HL-60/S4 (cell line): ENCODE measurements around the gene GPATCH4.
"Not testable (repeated sequence)": the region's sequence is repeated elsewhere in the genome, so short reads cannot be mapped to it uniquely, and the experiment has no call there.

Source experiments
- in situ Hi-C: fragments of 300-500 bp; cut with MboI; formaldehyde crosslinking; loops from 2 replicates; pipeline ENCODE4 v1.14.3; 2022; ENCODE audit warnings: low sequenced_read_pairs

GPATCH4 gene

GRCh38 chr1:156601122-156601830 is at the start of gene GPATCH4:
Gene GPATCH4 (minus strand): TSS chr1:156601479.
- in situ Hi-C loops: no loop called here

GRCh38 chr1:156648951-156649350 is 47.7 kb upstream of the GPATCH4 start:
- in situ Hi-C loops: no loop called here

DNA sequence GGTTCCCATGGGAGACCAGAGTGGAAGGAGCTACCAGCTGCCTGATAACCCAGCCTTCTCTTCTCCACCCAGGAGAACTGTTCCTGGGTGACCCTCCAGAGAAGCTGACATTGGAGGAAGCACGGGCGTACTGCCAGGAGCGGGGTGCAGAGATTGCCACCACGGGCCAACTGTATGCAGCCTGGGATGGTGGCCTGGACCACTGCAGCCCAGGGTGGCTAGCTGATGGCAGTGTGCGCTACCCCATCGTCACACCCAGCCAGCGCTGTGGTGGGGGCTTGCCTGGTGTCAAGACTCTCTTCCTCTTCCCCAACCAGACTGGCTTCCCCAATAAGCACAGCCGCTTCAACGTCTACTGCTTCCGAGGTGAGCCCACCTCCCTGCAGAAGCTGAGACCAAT is 47.2 kb upstream of the GPATCH4 start:
- in situ Hi-C loops: no loop called here

DNA sequence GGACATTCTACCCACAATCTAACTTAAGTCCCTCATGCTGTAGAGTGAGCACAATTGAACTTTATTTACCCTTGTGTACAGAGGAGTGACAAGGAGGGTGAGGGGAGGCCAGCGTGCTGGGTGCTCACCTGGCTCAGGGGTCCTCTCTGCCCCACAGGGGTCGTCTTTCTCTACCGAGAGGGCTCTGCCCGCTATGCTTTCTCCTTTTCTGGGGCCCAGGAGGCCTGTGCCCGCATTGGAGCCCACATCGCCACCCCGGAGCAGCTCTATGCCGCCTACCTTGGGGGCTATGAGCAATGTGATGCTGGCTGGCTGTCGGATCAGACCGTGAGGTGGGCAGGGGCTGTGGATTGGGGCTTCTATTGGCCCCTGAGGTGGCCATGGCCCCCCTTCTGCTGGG is 46.1 kb upstream of the GPATCH4 start:
- in situ Hi-C loops: no loop called here

- in situ Hi-C loops: no loop called here
Measured at GRCh38 chr1:156646738-156647211, 45.5 kb upstream of the GPATCH4 start.

DNA sequence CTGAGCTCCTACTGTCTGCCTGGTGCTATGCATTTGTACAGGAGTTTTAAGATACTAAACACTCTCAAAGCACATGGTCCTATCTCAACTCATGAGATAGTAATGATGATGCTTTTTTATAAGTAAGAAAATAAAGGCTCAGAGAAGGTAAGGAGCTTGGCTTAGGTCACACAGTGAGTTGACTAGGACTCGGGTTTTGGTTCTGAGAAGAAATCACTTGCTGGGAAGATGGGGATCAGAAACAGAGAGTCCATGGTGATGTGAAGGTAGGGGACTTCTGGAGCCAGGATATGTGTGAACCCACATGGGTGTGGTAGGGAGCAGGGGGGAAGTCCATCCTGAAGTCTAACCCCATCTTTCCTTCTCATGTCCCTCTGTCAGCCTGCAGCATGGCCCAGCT is 44.4 kb upstream of the GPATCH4 start:
- in situ Hi-C loops: no loop called here

DNA sequence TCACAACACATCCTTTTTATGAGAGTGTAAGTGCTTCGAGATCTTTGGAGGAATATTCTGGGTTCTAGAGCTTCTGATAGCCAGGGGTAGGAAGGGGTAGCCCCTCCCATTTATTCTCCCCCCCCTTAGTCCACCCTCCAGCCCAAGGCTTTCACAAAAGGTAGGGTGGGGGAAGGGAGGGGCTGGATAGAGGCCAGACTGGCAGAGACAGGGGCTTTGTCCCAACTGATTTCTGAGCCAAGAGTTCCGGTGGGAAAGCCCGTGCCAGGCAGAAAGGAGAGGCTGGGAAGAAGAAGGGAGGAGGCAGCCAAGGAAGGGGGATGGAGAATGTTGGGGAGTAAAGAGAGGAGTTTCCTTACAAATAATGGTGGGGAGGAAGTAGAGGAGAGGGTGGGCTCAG is 43.8 kb upstream of the GPATCH4 start:
- in situ Hi-C loops: no loop called here

- in situ Hi-C loops: no loop called here
Measured at GRCh38 chr1:156644640-156645039, 43.4 kb upstream of the GPATCH4 start.

DNA sequence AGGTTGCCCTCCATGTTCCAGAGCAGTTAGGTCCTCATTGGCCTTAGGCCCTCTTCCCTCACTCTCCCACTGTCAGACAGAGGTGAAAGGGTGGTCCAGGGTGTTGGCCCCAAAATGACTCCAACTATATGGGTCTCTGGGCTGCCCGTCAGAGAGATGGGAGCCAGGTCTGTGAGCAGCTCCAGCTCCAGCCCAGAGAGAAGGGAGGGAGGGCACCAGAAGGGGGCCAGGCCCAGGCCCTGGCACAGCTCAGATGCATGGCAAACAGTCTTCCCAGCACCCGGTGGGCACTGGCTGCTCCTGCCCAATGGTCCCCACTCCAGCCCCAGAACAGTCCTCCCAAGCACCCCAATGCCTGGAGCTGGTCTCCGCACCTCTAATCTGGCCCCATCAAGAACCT is 42.9 kb upstream of the GPATCH4 start:
- in situ Hi-C loops: no loop called here

DNA sequence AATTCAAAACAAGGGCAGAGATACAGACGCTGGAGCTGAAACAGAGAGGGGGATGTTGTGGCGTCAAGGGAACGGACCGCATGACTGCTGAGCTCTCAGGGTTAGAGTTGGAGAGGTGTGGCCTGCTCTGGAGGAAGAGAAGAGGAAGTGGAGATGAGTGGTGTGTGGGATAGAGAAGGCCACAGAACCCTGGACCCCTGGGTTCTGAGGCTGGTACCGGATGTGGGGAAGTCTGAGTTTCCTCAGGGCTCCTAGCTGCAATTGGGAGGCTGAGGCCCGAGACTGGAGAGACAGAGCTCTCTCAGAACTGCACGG is 42.5 kb upstream of the GPATCH4 start:
- in situ Hi-C loops: no loop called here

- in situ Hi-C loops: no loop called here
Measured at GRCh38 chr1:156643049-156643777, 41.9 kb upstream of the GPATCH4 start.

GRCh38 chr1:156642265-156643048 is 41.2 kb upstream of the GPATCH4 start:
- in situ Hi-C loops: no loop called here

DNA sequence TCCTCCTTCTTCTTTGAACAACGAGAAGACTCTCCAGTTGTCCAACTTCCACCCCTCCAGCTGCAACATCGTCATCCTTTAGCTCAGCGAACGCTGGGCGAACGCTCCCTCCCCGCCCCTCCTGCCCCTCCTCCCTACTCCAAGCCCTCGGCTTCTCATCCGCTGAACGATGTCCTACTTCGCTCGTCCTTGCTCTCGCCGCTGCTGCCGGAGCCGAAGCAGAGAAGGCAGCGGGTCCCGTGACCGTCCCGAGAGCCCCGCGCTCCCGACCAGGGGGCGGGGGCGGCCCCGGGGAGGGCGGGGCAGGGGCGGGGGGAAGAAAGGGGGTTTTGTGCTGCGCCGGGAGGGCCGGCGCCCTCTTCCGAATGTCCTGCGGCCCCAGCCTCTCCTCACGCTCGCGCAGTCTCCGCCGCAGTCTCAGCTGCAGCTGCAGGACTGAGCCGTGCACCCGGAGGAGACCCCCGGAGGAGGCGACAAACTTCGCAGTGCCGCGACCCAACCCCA is 40.5 kb upstream of the GPATCH4 start, which contains the start of gene BCAN:
TSS of gene BCAN (plus strand) at position 357 of the 504 bp plus-strand sequence. CDS start 3,938 bp downstream, outside the sequence.
- in situ Hi-C loops: no loop called here

DNA sequence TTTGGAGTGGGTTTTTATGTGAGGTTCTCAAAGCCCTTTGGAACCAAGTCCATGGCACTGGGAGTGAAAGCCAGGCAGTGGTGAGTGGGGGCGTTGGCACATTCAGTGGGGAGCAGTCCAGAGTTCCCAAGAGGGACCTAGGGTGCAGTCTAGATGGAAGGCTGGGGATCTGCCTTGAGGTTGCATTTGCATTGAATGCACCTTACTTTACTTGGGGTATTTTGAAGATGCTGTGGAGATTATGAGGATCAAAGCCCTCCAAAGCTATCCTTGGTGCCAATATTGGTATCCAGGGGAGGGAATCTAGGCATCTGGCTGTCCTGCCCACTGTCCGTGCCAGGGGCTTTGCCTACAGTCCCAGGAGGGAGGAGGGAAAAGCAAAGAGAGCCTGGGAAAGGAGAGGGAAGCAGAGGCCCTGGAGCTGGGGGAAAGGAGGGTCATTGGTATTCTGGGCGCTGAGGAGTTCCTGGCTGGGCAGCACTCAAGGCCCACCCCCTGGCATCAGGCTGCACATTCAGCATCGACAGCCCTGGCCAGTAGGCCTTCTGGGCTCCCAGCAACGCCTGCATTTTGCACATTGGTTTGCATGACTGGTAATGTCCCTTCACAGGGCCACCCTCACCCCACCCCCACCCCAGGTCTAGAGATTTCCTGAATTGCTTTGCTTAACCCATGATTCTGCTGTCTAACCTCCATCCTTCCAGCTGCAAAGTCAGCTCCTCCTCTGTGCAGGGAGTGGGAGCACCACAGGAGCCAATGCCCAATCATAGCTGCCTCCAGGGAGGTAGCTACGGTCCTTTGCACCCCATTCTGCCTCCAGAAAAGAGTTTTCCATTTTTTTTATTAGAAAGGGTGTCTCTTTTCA is 39.8 kb upstream of the GPATCH4 start:
- in situ Hi-C loops: no loop called here

GRCh38 chr1:156639601-156640101 is 38.4 kb upstream of the GPATCH4 start:
- in situ Hi-C loops: no loop called here

- in situ Hi-C loops: no loop called here
Measured at GRCh38 chr1:156638189-156638985, 37.1 kb upstream of the GPATCH4 start.

DNA sequence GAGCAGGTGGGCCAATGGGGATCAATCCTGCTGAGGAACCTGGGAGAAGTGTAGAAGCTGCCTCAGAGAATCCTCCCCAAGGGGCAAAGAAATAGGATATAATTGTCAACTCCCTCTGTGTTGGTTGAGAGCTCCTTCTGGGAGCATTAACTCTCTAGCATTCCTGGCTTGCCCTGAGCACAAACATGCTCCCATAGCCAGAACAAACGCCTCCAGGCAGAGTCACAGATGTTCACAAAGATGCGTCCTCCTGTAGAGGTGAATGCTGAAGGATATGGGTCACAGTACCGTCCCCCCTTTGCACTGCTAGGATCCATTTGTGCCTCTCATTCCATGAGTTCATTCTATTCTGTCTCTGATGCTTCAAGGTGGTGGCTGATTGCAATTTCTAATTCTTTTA is 31.1 kb upstream of the GPATCH4 start:
- in situ Hi-C loops: no loop called here

GRCh38 chr1:156631152-156631551 is 29.9 kb upstream of the GPATCH4 start:
- in situ Hi-C loops: not testable (repeated sequence)

GRCh38 chr1:156629823-156630449 is 28.7 kb upstream of the GPATCH4 start:
- in situ Hi-C loops: loop anchor here (5.0 kb wide), 1 partner anchor 42 kb away; no protein-coding TSS in a partner anchor
